ENCODE measurements around the gene ZFYVE27.
"Not testable (repeated sequence)": the region's sequence is repeated elsewhere in the genome, so short reads cannot be mapped to it uniquely, and the experiment has no call there.

ZFYVE27 gene

GRCh38 chr10:97736902-97737769 is at the start of gene ZFYVE27:
Gene ZFYVE27, plus strand, starts transcription at chr10:97737128. Its CDS starts 1,350 bp downstream, at chr10:97738478.
- peak; percentile 96 for DNase-seq

DNA sequence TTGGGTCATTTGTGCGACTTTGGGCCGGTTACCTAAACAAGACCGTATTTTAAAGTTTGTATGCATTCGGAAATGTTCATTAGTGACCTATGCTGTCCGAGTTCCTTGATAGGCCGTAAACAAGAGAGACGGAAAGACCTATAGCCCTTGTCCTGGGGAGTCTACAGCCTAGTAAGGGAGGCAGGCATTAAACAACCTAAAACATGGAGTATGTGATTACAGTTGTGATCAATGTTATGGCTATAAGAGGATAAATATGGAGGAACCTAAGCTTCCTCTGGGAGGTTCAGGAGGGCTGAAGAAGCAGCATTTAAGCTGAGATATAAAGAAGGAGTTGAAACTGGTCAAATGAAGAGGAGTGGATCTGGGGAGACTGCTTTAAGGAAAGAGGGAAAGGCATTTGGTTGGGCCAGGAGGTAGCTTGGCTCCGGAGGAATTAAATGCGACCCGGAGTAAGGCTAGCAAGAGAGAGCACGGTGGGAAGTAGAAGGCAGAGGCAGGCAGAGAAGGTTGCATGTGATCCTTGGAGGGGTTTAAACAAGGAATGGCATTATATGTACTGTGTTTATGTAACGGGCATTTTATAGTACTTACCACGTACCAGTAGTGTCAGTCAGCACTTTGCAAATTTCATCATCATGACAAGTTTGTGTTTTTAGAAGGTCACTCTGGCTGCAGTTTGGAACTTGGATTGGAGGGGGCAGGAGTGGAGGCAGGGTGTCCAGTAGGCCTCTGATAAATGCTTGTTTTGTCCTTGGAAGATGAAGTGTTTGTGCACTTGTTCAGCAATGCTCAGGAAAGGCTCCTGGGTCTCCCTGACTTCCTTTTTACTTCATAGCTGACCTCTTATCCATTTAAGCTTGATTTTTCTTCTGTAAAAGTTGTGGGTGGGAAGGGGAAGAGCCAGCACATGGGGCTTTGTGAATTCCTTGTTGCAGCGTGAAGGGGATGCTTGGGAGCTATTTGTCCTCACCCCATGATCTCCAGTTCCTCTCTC is 48.8 kb upstream of the ZFYVE27 start:
- DNase-seq, result no peak

GRCh38 chr10:97689559-97690020 is 47.3 kb upstream of the ZFYVE27 start:
- DNase-seq, result no peak

- DNase-seq, result no peak
Measured at GRCh38 chr10:97690133-97690532, 46.8 kb upstream of the ZFYVE27 start.

DNA sequence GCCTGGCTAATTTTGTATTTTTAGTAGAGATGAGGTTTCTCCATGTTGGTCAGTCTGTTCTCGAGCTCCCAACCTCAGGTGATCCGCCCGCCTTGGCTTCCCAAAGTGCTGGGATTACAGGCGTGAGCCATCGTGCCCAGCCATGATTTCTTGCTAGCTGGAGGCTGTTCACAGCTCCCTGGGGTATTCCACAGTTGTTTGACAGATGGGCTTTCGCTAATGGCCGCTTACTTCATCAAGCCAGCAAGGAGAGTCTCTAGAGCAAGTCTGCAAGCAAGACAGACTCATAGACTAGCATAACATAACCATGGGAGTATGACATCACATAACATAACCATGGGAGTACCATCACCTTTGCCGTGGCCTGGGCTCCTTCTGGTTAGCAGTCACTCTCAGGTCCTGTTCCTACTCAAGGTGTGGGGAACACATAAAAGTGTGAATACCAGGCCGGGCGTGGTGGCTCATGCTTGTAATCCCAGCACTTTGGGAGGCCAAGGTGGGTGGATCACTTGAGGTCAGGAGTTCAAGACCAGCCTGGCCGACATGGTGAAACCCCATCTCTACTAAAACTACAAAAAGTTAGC is 38.8 kb upstream of the ZFYVE27 start:
- DNase-seq, result not testable (repeated sequence)

GRCh38 chr10:97701438-97702069 is 35.4 kb upstream of the ZFYVE27 start:
- peak; percentile 68 for DNase-seq

GRCh38 chr10:97703398-97704067 is 33.4 kb upstream of the ZFYVE27 start:
- DNase-seq, result no peak

GRCh38 chr10:97704341-97704740 is 32.6 kb upstream of the ZFYVE27 start:
- DNase-seq, result no peak

GRCh38 chr10:97705006-97705670 is 31.8 kb upstream of the ZFYVE27 start:
- DNase-seq, result no peak

DNA sequence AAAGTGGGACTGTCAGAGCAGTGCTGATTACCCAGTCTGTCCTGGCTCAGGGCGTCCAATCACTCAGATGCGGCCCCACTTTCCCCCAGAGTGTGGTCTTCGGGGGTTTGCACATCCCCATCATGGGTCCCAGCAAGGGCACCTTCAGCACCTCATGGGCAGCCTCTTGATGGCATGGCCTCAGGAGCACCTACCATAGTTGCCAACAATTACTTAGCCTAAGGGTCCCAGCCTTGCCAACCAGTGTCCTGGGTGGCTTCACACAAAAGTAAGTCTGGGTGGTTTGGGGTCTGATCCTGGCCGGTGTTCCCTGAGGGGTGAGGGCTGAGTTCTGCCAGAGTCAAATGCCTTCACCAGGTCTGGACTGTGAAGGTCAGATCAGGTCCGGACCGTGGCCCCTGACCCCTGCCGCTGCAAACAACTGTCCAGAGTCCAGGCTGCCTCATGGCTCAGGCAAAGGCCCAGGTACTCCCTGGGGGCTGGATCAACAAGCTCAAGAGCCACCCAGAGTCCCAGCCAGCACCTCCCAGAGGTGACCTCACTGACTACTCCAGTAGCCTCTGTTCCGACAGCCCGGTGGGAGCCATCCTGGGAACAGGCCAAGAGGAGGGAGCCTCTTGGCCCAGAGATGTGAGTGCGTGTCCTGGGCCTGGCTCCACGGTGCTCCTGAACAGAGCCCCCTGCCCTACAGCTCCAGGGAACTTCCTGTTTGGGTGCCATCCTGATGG is 29.6 kb upstream of the ZFYVE27 start:
- DNase-seq, result no peak

GRCh38 chr10:97708167-97708566 is 28.8 kb upstream of the ZFYVE27 start:
- no peak for DNase-seq

- DNase-seq, result peak; percentile 45
Measured at GRCh38 chr10:97708976-97709946, 27.7 kb upstream of the ZFYVE27 start.

GRCh38 chr10:97711640-97712572 is 25.0 kb upstream of the ZFYVE27 start:
- DNase-seq, result no peak

- DNase-seq, result no peak
Measured at GRCh38 chr10:97713339-97713825, 23.5 kb upstream of the ZFYVE27 start, which contains the start of gene MARVELD1. Gene MARVELD1, plus strand, starts transcription at chr10:97713730. Its CDS starts 147 bp downstream, at chr10:97713877.

DNA sequence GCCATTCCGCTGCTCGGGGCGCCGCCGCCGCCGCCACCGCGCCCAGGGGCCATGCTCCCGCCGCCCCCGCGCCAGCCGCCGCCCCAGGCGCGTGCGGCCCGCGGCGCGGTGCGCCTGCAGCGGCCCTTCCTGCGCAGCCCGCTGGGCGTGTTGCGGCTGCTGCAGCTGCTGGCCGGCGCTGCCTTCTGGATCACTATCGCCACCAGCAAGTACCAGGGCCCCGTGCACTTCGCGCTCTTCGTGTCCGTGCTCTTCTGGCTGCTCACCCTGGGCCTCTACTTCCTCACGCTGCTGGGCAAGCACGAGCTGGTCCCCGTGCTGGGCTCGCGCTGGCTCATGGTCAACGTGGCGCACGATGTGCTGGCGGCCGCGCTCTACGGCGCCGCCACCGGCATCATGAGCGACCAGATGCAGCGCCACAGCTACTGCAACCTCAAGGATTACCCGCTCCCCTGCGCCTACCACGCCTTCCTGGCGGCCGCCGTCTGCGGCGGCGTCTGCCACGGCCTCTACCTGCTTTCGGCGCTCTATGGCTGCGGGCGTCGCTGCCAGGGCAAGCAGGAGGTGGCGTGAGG is 23.0 kb upstream of the ZFYVE27 start:
- peak; percentile 64 for DNase-seq

DNA sequence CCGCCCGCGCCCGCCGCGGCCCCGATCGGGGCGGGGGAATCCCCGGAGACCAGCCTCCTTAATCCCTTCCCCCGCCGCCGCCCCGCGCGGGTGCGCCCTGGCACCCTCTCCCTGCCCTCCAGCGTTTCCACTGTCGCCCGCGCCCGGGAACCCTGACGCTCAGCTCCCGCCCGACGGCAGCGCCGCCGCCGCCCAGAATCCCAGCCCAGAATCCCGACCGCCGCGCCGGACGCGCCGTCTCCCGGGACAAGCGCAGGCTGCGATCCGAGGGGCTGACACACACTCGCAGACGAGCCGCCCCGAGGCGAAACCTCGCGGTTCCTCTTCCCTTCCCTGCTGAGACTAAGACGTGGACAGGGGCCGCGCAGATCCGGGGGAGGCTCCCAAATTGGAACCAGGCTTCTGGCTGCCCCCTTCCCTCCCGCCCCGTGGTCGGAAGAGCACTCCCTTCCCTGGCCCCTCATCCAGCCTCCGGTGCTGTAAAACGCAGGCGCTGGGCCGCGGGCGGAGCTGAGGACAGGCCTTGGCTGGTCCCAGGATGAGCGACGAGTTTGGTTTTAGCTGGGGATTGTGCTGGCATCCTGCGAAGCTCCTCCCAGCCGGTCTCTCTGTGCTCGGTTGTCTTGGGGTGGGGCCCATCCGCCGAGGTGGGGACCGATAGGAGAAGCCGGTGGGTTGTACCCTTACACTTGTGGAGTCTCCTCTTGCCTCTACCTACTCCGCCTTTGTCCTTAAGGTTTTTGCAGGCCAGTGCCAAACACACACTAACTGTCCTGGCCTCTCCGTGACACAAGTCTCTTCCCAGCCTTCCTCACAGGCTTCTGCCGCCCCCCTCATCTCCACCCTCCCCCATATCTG is 22.3 kb upstream of the ZFYVE27 start:
- DNase-seq, result no peak

Data from CD4-positive, alpha-beta T cell treated with Interleukin-12 subunit alpha and Interleukin-12 subunit beta, for 1 hour (primary cell).